IMR-90 (cell line): Measurements from ENCODE around the gene TTL. TPM values are rescaled to one million over a fixed set of nuclear protein-coding genes. Genes with fewer than 3 reads are reported as not detected.

Source experiments
- ATAC-seq: fragments of 200-7000 bp; cut with Tn5 transposase; 2 replicates; pipeline ENCODE4 v1.9.1; 2020; ENCODE audit warnings: low read depth, mild to moderate bottlenecking, moderate library complexity
- BruUV-seq: library from RNA; stranded (reverse); fragments of 400-500 nt; replicated peaks from 2 replicates; lab custom pipeline; 2021; lab: Mats Ljungman, UMichigan
- CTCF ChIA-PET: fragments of 300-600 bp; formaldehyde crosslinking; extraction: SDS; loops from one replicate; lab custom pipeline; 2021; ENCODE audit warnings: antibody characterized with exemption; lab: Yijun Ruan, JAX
- POLR2A ChIA-PET: fragments of 300-600 bp; sonication (Branson Sonifier 250); formaldehyde crosslinking; loops from one replicate; lab custom pipeline; 2022; ENCODE audit warnings: antibody characterized with exemption; ENCODE audit not compliant: unreplicated experiment; lab: Charles Lee
- DNase-seq: peaks from one replicate; pipeline ENCODE4 v3.0.0; 2013
- H2AFZ ChIP-seq: replicated peaks from 2 replicates; pipeline ENCODE3; 2013; ENCODE audit warnings: low read length, mild to moderate bottlenecking; ENCODE audit not compliant: poor library complexity
- H2AK5ac ChIP-seq: 2 replicates; pipeline ENCODE4 v1.6.1; 2013; ENCODE audit warnings: low read depth, low read length, inconsistent platforms
- H2AK9ac ChIP-seq: replicated peaks from 2 replicates; pipeline ENCODE3; 2013; ENCODE audit warnings: mild to moderate bottlenecking, low read depth, low read length, moderate library complexity; ENCODE audit not compliant: poor library complexity
- H2BK120ac ChIP-seq: 2 replicates; pipeline ENCODE4 v1.6.1; 2013; ENCODE audit warnings: low read depth, low read length, inconsistent platforms
- H2BK15ac ChIP-seq: 3 replicates; pipeline ENCODE4 v1.6.1; 2013; ENCODE audit warnings: low read depth, low read length, inconsistent platforms
- H2BK20ac ChIP-seq: 2 replicates; pipeline ENCODE4 v1.6.1; 2013; ENCODE audit warnings: low read depth, mild to moderate bottlenecking, inconsistent platforms, low read length, moderate library complexity
- H2BK5ac ChIP-seq: 2 replicates; pipeline ENCODE4 v1.6.1; 2013; ENCODE audit warnings: mild to moderate bottlenecking, low read depth, low read length, inconsistent platforms; ENCODE audit not compliant: poor library complexity, severe bottlenecking
- H3K14ac ChIP-seq: replicated peaks from 2 replicates; pipeline ENCODE4 v1.6.1; 2013; ENCODE audit warnings: low read depth, low read length, inconsistent platforms
- H3K18ac ChIP-seq: 2 replicates; pipeline ENCODE4 v1.6.1; 2013; ENCODE audit warnings: low read depth, low read length, control low read depth
- H3K23ac ChIP-seq: 2 replicates; pipeline ENCODE4 v1.6.1; 2013; ENCODE audit warnings: low read depth, low read length, inconsistent platforms
- H3K27ac ChIP-seq: 2 replicates; pipeline ENCODE4 v1.5.1; 2013; ENCODE audit warnings: mild to moderate bottlenecking, control low read depth, low read length; ENCODE audit not compliant: insufficient read depth
- H3K27me3 ChIP-seq: 2 replicates; pipeline ENCODE4 v1.6.1; 2013; ENCODE audit warnings: low read length; ENCODE audit not compliant: control insufficient read depth, insufficient read depth
- H3K36me3 ChIP-seq: 2 replicates; pipeline ENCODE4 v1.6.1; 2013; ENCODE audit warnings: low read length, mixed read lengths; ENCODE audit not compliant: control insufficient read depth, insufficient read depth
- H3K4ac ChIP-seq: 2 replicates; pipeline ENCODE4 v1.6.1; 2013; ENCODE audit warnings: low read depth, low read length, inconsistent platforms
- H3K4me1 ChIP-seq: 2 replicates; pipeline ENCODE4 v1.6.1; 2013; ENCODE audit warnings: low read length, mixed read lengths; ENCODE audit not compliant: control insufficient read depth, insufficient read depth
- H3K4me2 ChIP-seq: 2 replicates; pipeline ENCODE4 v1.6.1; 2013; ENCODE audit warnings: low read depth, mild to moderate bottlenecking, control low read depth, low read length, moderate library complexity
- H3K4me3 ChIP-seq: 2 replicates; pipeline ENCODE4 v1.5.1; 2013; ENCODE audit warnings: low read depth, mild to moderate bottlenecking, control low read depth, low read length, moderate library complexity; ENCODE audit not compliant: insufficient read depth
- H3K56ac ChIP-seq: 2 replicates; pipeline ENCODE4 v1.6.1; 2013; ENCODE audit warnings: low read length, inconsistent platforms; ENCODE audit not compliant: insufficient read depth; ENCODE audit errors: extremely low read depth
- H3K79me1 ChIP-seq, 2 experiments: 2 replicates each; pipeline ENCODE4 v1.6.1; 2013; ENCODE audit warnings: low read length in 2 of 2, inconsistent platforms in 1 of 2, low read depth in 1 of 2
- H3K9ac ChIP-seq: 2 replicates; pipeline ENCODE4 v1.6.1; 2013; ENCODE audit warnings: low read depth, low read length, control low read depth
- H3K9me1 ChIP-seq: 2 replicates; pipeline ENCODE4 v1.6.1; 2013; ENCODE audit warnings: low read length, inconsistent platforms; ENCODE audit not compliant: insufficient read depth
- H3K9me3 ChIP-seq: 2 replicates; pipeline ENCODE4 v1.6.1; 2013; ENCODE audit warnings: low read length; ENCODE audit not compliant: control insufficient read depth, insufficient read depth
- H4K20me1 ChIP-seq: 2 replicates; pipeline ENCODE4 v1.6.1; 2013; ENCODE audit warnings: low read length, inconsistent platforms; ENCODE audit not compliant: insufficient read depth
- H4K5ac ChIP-seq: 2 replicates; pipeline ENCODE4 v1.6.1; 2013; ENCODE audit warnings: mild to moderate bottlenecking, low read depth, low read length, control low read depth
- H4K8ac ChIP-seq, 2 experiments: 2 replicates each; pipeline ENCODE4 v1.6.1; 2013; ENCODE audit warnings: low read depth in 2 of 2, low read length in 2 of 2, control low read depth in 1 of 2, inconsistent platforms in 1 of 2
- H4K91ac ChIP-seq: 2 replicates; pipeline ENCODE4 v1.6.1; 2013; ENCODE audit warnings: low read depth, low read length, inconsistent platforms; ENCODE audit not compliant: insufficient read depth
- BHLHE40 ChIP-seq: fragments of 150-350 bp; IDR thresholded peaks from 2 replicates; pipeline ENCODE4 v1.6.1; 2016; ENCODE audit warnings: mild to moderate bottlenecking, low read depth, low read length
- CEBPB ChIP-seq: IDR thresholded peaks from 2 replicates; pipeline ENCODE4 v1.6.1; 2012; ENCODE audit warnings: low read depth, low read length, improper control_type of control experiment
- CHD1 ChIP-seq: IDR thresholded peaks from 2 replicates; pipeline ENCODE4 v1.6.1; 2012; ENCODE audit warnings: low read depth, low read length, improper control_type of control experiment
- CTCF ChIP-seq: conservative IDR thresholded peaks from 2 replicates; pipeline ENCODE4 v1.5.1; 2012; ENCODE audit warnings: mild to moderate bottlenecking, low read depth, low read length, improper control_type of control experiment
- ELK1 ChIP-seq: fragments of 150-350 bp; IDR thresholded peaks from 2 replicates; pipeline ENCODE4 v1.6.1; 2016; ENCODE audit warnings: low read depth, mild to moderate bottlenecking, low read length, moderate library complexity, borderline replicate concordance
- FOS ChIP-seq: fragments of 150-350 bp; IDR thresholded peaks from 2 replicates; pipeline ENCODE4 v1.6.1; 2016; ENCODE audit warnings: low read depth, low read length
- MAFK ChIP-seq: IDR thresholded peaks from 2 replicates; pipeline ENCODE4 v1.6.1; 2012; ENCODE audit warnings: low read depth, low read length, improper control_type of control experiment
- MAZ ChIP-seq: IDR thresholded peaks from 2 replicates; pipeline ENCODE4 v1.6.1; 2012; ENCODE audit warnings: low read depth, mild to moderate bottlenecking, low read length, improper control_type of control experiment, moderate library complexity, borderline replicate concordance
- MXI1 ChIP-seq: IDR thresholded peaks from 2 replicates; pipeline ENCODE4 v1.6.1; 2012; ENCODE audit warnings: low read depth, mild to moderate bottlenecking, low read length, moderate library complexity, borderline replicate concordance
- NFE2L2 ChIP-seq: fragments of 150-350 bp; IDR thresholded peaks from 2 replicates; pipeline ENCODE4 v1.6.1; 2016; ENCODE audit warnings: low read depth, mild to moderate bottlenecking, low read length
- POLR2A ChIP-seq: IDR thresholded peaks from 2 replicates; pipeline ENCODE4 v1.6.1; 2012; ENCODE audit warnings: mild to moderate bottlenecking, low read depth, low read length
- RAD21 ChIP-seq: IDR thresholded peaks from 2 replicates; pipeline ENCODE4 v1.6.1; 2012; ENCODE audit warnings: low read length, improper control_type of control experiment
- RCOR1 ChIP-seq: IDR thresholded peaks from 2 replicates; pipeline ENCODE4 v1.6.1; 2012; ENCODE audit warnings: mild to moderate bottlenecking, low read length, improper control_type of control experiment; ENCODE audit not compliant: insufficient replicate concordance
- RFX5 ChIP-seq: IDR thresholded peaks from 2 replicates; pipeline ENCODE4 v1.8.0; 2012; ENCODE audit warnings: low read depth, mild to moderate bottlenecking, low read length, moderate library complexity
- SMC3 ChIP-seq: fragments of 150-350 bp; IDR thresholded peaks from 2 replicates; pipeline ENCODE4 v1.6.1; 2016; ENCODE audit warnings: low read depth, mild to moderate bottlenecking, antibody characterized with exemption, low read length, moderate library complexity
- USF2 ChIP-seq: fragments of 150-350 bp; IDR thresholded peaks from 2 replicates; pipeline ENCODE4 v1.6.1; 2017; ENCODE audit warnings: mild to moderate bottlenecking, antibody characterized with exemption, low read length, low read depth
- WGBS, 2 experiments: methylation state at CpG; one replicate each; pipeline versions ENCODE4 v1.1.5 to v1.1.7; 2013; ENCODE audit warnings: missing lambda C conversion rate in 2 of 2; ENCODE audit not compliant: insufficient read length in 1 of 2; ENCODE audit errors: extremely low coverage in 2 of 2; 5-methylcytosine and 5-hydroxymethylcytosine counted together
- dilution Hi-C: fragments of 300-500 bp; cut with HindIII; formaldehyde crosslinking; loops from one replicate; pipeline ENCODE4 v1.14.3; 2018; ENCODE audit warnings: low sequenced_read_pairs; ENCODE audit not compliant: unreplicated experiment
- in situ Hi-C: fragments of 300-500 bp; cut with MboI; formaldehyde crosslinking; loops from 3 replicates; pipeline ENCODE4 v1.14.3; 2019; ENCODE audit warnings: low sequenced_read_pairs, inconsistent platforms, mixed read lengths
- intact Hi-C: fragments of 100-400 bp; cut with micrococcal nuclease; formaldehyde crosslinking; loops from 2 replicates; pipeline ENCODE4 v1.10.0; 2022
- polyA plus RNA-seq, 3 experiments: library from polyadenylated mRNA; depleted of rRNA; stranded (reverse); fragments of >200 nt; gene quantifications; 2 replicates each; pipeline ENCODE4 v1.2.3, GENCODE V29; 2012; ENCODE audit warnings: low replicate concordance in 1 of 3
- total RNA-seq: library from RNA; depleted of rRNA; stranded (reverse); fragments of >200 nt; gene quantifications from 2 replicates; pipeline ENCODE4 v1.2.3, GENCODE V29; 2012

TTL gene
- total and polyA plus RNA-seq, 2 of the 4 experiments (the other 2 are of a cell fraction), result 18.2 to 36.2 TPM

- Histone ChIP-seq H3K18ac (no peak overlapping the region), H2AK5ac (no peak overlapping the region), H3K27me3 (peaks cover 2% of the 10 kb centered on the region), H3K9me1 (no peaks in the 10 kb centered on the region), H3K9me3 (0 out of 2 replicates have a peak, but pooled peaks cover 2% of the 10 kb centered on the region), H3K4ac (no peak overlapping the region), H2AK9ac (no peak overlapping the region), H3K27ac (no peak overlapping the region), H4K91ac (no peak overlapping the region), H3K4me2 (no peak overlapping the region), H2BK15ac (no peak overlapping the region), H2BK120ac (no peak overlapping the region), H3K23ac (no peak overlapping the region), H2BK20ac (no peak overlapping the region), H3K4me1 (no peaks in the 10 kb centered on the region), H4K20me1 (no peaks in the 10 kb centered on the region), H3K14ac (no peak overlapping the region), H3K56ac (no peak overlapping the region), H2BK5ac (no peak overlapping the region), H3K36me3 (no peaks in the 10 kb centered on the region), H4K5ac (no peak overlapping the region), H3K79me1 (no peaks in the 10 kb centered on the region), H4K8ac (no peak overlapping the region), H2AFZ (no peak overlapping the region), H3K9ac (no peak overlapping the region), H3K4me3 (no peak overlapping the region)
- TF ChIP-seq MAZ, result no peak
- TF ChIP-seq RAD21, result no peak
- TF ChIP-seq BHLHE40, result no peak
- no peak for TF ChIP-seq MAFK
- TF ChIP-seq USF2, result no peak
- TF ChIP-seq NFE2L2, result no peak
- TF ChIP-seq CHD1, result no peak
- no peak for TF ChIP-seq SMC3
- no peak for TF ChIP-seq CTCF
- no peak for TF ChIP-seq CEBPB
- no peak for TF ChIP-seq RFX5
- no peak for TF ChIP-seq ELK1
- TF ChIP-seq FOS, result no peak
- no peak for TF ChIP-seq RCOR1
- TF ChIP-seq MXI1, result no peak
- TF ChIP-seq POLR2A, result no peak
- DNase-seq, result no peak
- ChIA-PET CTCF (no interaction called here), POLR2A (no interaction called here)
- no TSS peak for BruUV-seq
- ATAC-seq, result no peak
- dilution Hi-C loops, result no loop called here
- intact Hi-C loops, result no loop called here
- in situ Hi-C loops, result no loop called here
- 40% methylated on average over 1 of the region's 1 CpG; no CpG with 5 or more reads in 1 of the 2 experiments for WGBS, 2 experiments
Measured at GRCh38 chr2:112451317-112451716, 30.6 kb upstream of the TTL start.
